Muscle of back (tissue), 11 donors: ENCODE data around the gene COL19A1. TPM values are rescaled to one million over a fixed set of nuclear protein-coding genes. Genes with fewer than 3 reads are reported as not detected.
A peak's percentile ranks its signal among the peaks of the same experiment; 100 is the strongest.

Source experiments
- DNase-seq, 3 donors: peaks; one replicate each; pipeline versions ENCODE4 v3.0.0 to v3.0.0-alpha.2; 2013
- polyA plus RNA-seq, 10 donors: library from polyadenylated mRNA; unstranded; fragments of 120-200 nt; gene quantifications; one replicate each; pipeline ENCODE4 v1.2.1, GENCODE V29; 2013; ENCODE audit not compliant: insufficient read length in 10 of 10

The COL19A1 gene
- polyA plus RNA-seq, 10 donors: 1.6 to 6.2 (median 2.8) TPM

- DNase-seq: peak in 2 of 3 donors; percentile 10 to 48
Measured at GRCh38 chr6:70124882-70125545, 258.7 kb downstream of the COL19A1 start.

- DNase-seq: no peak
Measured at GRCh38 chr6:70125602-70126001, 259.2 kb downstream of the COL19A1 start.

- no peak for DNase-seq
Measured at GRCh38 chr6:70129341-70129740, 263.0 kb downstream of the COL19A1 start.

DNA sequence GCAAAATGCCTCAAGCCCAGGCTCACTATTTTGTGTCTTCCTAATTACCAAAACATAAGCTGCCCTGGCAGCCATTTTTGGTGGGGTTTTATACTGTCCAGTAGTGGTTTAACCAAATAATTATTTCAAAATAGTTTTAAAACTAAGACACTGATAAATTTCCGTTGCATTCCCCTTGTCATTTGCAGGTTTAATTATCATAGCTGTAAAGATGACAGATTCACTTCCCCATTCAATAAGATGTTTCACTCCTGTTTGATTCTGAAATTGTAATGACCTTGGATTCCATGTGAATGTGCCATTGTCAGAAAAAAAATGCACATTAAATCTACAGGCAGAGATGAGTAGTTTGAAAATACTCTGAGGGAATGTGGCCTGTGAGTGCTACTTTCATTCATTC, 264.5 kb downstream of the COL19A1 start:
- no peak for DNase-seq

GRCh38 chr6:70131528-70131927, 265.2 kb downstream of the COL19A1 start:
- peak in 1 of 3 donors; percentile 12 for DNase-seq

DNA sequence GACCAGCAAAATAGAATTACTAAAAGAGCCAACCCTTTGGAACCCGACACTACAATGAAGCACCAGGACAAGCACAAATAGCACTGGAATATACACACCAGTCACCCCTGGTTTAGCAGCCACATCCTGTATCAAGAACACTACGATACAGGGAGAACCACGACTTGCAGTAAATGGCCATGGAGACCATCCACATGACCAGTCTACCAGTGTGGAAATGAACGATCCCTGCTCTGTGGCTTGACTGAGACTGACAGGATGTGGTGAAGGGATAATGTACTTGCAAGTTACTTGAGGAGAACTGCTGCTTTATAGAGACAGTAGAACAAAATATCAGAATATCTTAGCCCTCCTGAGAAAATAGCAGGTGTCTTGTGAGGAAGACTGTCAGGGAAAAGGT, 266.9 kb downstream of the COL19A1 start:
- DNase-seq: no peak

DNA sequence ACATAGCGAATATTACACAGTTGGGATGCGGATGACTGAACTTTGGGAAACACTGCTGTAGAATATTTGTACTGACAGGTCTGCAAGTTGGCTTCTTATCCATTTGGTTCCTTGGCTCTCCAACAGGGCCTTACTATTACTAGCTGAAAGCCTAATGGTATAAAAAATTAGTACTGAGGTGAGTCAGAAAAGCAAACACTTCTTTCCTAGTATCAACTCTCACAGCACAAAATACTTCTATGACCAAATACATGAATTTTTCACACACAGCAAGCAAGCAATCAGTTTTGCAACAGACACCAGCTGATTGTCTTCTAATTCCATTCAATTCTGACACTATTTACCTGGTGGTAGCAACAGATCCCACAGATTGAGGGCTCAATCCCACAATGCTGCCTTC, 268.2 kb downstream of the COL19A1 start:
- no peak for DNase-seq

DNA sequence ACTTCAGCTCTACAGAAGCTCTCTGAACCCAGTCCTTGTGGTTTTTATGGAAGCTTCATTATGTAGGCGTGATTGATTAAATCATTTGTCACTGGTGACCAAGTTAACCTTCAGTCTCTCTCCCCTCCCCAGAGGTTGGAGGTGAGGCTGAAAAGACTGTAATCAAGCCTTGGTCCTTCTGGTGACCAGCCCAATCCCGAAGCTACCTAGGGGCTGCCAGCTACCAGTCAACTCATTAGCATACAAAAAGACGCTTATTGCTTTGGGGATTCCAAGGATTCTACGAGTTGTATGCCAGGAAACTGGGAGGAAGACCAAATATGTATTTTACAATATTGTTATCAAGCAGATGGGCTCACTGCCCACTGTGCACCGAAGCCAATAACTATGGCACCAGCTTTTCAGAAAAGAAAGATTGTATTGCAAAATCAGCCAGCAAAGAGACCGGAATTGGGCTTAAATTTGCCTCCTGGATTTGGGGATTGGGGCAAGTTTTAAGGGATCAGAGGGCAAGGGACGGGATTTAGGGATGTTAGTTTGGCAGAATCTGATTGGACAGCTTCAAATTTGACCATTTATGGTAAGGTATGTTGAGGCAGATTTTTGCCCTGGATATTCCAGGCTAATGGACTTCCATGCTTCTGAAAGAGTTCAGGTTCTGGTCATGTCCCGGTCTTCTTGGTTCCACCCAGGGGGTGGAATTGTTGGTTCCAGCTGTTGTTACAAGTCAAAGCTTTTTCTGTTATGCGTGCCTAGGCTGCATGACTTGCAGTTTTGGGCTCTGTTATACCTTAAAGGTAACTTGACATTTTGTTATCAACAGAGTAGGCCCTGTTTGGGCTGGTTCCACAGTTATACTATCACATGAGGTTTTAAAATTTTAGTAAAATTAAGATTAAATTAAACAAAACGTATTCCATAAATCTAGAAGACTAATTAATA, 269.1 kb downstream of the COL19A1 start:
- no peak for DNase-seq

- DNase-seq: no peak
Measured at GRCh38 chr6:70136996-70137395, 270.6 kb downstream of the COL19A1 start.

- no peak for DNase-seq
Measured at GRCh38 chr6:70140496-70140895, 274.1 kb downstream of the COL19A1 start.

DNA sequence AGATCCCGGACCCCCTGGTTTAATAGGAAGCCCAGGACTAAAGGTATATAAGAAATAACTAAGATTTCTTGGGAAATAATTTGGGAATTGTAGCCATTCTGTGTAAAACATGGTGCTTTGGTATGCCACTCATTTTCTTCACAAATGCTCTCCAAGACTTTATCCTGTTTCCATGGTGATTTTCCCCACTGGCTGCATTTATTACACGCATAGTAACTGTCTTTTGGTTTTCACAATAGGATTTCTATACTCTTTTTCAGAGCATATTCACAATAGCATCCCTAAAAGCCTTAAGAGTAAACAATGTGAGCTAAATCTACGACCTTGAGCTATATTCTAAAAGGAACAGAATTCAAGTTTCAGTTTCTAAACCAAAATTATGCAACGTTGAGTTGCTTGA, 275.7 kb downstream of the COL19A1 start:
- no peak for DNase-seq

DNA sequence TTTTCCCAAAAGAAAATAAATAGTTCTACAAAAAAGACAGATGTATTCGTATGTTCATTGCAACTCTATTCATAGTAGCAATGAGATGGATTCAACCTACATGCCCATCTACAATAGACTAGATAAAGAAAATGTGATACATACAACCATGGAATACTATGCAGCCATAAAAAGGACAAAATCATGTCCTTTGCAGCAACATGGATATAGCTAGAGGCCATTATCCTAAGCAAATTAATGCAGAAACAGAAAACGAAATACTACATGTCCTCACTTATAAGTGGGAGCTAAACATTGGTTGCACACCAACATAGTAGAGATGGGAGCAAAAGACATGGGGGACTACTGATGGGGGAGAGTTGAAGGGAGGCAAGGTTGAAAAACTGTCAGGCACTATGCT, 278.8 kb downstream of the COL19A1 start:
- DNase-seq: no peak

GRCh38 chr6:70149209-70149788, 282.9 kb downstream of the COL19A1 start:
- DNase-seq: no peak

DNA sequence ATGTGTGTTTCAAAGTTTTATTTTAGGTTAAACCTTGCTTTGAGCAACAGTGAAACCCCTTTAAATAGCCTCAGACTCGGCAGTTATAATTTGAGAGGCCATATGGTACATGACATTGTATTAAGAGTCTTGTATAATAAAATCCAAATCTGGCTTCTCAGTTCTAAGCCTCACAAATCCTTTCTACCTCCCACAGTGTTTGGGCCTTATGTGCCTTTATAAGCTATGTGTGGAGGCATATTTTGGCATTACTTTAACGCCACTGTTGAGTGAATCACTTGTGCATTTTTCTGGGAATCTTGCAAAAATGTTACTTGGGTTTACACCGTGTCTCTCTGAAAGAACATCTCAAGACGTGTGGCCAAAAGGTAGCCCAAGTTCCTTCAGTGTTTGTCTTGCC, 284.2 kb downstream of the COL19A1 start:
- no peak for DNase-seq

GRCh38 chr6:70151616-70152015, 285.3 kb downstream of the COL19A1 start:
- DNase-seq: peak in 2 of 3 donors; percentile 8 to 18

DNA sequence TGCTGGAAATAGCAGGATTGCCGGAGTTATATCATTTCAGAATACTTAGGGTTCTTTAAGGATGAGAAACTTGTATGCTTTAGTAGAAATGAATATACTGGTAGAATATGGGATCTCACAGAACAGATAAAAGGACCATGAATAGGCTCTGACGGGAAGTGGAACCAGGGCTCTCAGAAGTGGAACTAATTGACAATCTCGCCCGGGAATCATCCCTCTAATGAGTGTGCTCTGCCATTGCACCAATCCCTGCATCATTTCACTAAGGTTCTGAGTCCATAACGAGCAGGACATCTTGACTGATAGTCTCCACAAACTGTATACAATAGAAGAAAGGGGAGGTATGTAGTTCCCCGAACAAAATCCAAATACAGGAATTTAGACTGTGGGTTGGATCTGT, 286.4 kb downstream of the COL19A1 start:
- no peak for DNase-seq

GRCh38 chr6:70157086-70157485, 290.7 kb downstream of the COL19A1 start:
- DNase-seq: no peak

DNA sequence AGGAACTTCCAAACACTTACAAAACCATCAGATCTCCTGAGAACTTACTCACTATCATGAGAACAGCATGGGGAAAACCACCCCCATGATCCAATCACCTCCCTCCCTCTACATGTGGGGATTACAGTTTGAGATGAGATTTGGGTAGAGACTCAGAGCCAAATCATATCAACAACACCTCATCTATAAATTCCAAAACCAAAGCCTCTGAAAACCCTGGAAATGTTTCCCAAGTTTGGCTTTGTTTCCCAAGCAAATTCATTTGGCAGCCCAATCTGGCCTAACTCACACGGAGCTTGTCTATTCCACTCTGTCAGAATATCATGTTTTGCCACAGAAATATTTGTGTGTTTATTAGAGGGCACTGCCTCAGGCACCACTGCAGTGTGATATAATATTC, 293.9 kb downstream of the COL19A1 start:
- no peak for DNase-seq

DNA sequence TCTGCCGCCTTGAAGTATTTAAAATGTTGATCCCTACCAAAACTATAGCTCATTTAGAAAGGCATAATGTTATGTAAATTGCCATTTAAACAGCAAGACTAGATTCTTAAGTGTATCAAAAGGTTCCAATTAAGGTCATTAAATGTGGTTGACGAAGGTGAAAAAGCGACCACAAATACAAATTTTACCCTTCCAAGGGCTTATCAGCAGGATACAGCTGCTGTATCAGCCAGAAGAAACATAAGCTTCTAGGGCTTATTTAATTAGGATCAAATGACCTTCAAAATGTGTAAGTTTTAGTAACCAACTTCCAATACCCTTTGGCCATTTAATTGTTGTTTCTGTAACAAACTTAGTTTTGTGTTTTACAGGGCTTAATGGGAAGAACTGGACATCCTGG, 296.6 kb downstream of the COL19A1 start:
- DNase-seq: no peak

DNA sequence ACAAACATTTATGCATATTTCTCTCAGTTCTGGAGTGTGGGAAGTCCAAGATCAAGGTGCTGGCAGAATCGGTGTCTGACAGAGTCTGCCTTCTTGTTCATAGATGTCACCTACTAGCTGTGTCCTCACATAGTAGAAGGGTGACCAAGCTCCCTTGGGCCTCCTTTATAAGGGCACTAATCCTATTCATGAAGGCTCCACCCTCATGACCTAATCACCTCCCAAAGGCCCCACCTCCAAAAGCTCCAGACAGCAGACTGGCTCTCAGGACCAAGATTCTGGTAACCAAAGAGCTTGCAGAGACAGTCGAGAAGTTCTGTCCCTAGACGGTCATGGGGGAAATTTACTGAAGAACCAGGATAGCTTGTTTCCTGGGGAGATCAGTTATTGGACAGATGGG, 297.4 kb downstream of the COL19A1 start:
- no peak for DNase-seq

DNA sequence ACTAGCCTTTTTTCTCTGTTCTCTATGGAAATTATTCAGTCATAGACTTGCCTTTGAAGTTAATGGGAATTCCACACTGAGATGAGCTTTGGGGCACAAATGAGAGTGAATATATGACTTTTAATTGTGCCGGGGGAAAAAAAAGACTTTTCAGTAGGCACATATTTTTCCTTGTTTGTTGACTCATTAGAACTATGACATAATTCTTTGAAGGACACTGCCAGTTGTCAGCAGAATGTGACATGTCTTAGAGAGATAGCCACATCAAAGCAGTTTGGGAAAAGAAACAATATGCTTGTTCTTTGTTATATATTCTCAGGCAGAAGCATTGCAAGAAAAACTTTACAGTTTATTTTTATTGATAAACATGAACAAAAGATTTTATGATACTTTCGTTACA, 298.2 kb downstream of the COL19A1 start:
- no peak for DNase-seq

DNA sequence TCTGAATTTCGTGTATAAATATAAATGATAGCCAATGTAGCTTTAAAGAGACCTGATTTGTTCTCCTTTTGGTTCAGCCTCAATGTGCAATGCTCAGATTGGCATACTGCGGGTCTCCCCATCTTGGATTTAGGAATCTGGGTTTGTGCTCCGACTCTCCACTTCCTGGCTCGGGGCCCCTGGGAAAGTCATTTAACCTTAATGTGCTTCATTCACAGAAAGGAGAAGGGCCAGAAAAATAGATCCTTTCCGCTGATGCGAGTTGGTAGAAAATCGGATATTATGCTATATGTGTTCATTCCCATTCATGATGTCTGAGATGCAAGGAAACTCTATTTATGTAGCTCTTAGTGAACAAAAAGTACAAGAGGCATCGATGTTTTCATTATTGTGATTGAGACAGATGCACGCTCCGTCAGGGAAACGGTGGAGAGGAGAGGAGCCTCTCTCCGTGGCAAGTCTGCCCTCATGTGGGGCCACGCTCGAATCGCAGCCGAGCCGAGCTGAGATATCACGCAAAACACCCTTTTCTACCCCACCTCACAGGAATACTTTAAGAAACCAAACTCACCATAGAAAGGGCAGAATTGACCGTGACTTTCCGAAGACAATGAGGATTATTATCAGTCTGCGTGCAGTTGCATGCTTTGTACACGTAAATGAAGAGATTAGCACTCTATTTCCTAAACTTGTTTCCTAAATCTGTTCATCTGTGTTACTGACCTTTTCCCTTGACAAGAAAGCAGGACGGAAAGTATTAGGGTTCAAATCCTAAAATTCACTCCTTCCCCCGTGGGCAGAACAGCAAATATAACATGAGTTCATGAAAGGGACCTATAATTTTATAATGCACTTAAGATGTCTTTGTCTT, 300.0 kb downstream of the COL19A1 start:
- peak; percentile 30 to 63 (median 49) for DNase-seq
